ENCODE results near the gene ZDHHC18.

- no peak for TF ChIP-seq POLR2AphosphoS5 (IDR thresholded peaks at IDR 0.05; ENCODE audit: low read depth, low read length)
- no peak for TF ChIP-seq TAF1 (IDR thresholded peaks at IDR 0.05; ENCODE audit: borderline replicate concordance, low read depth, low read length)
Measured at GRCh38 chr1:26879793-26880192, 53.3 kb downstream of the ZDHHC18 start.
